Measurements from ENCODE around the gene ZNF644.

Gene ZNF644

DNA sequence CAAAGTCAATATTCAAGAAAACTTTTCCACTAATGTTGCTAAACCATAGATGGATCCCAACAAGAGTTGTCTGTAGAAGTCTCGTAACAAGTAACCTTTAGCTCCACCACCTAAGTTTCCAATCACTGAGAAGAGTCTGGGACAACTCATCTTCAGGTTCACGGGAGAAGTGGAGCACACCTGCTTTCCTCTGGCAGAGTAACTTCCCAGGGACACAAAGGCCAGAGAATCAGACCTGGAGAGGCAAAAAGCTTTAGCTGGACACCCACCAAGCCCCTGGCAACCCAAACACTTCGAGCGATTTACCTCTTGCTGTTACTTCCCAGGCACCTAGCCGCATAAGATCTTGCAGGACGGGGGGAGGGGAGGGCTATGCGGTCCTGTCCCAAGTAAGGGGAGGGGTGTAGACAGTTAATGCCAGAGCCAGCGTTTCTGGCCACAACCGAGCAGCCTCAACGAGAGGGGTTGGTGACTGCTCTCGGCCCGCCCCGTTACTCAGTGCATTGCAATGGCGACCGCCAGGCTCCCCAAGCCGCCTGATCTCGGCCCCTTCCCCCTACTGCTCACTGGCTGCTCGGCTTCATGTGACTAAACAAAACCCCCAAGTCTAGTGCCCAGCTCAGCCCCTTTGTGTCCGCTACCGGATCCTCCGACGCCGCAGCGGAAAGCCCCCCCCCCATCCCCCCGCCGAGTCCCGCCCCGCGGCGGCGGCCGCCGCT is 709 bp downstream of the ZNF644 start:
- DNase-seq, result peak; percentile 79

DNA sequence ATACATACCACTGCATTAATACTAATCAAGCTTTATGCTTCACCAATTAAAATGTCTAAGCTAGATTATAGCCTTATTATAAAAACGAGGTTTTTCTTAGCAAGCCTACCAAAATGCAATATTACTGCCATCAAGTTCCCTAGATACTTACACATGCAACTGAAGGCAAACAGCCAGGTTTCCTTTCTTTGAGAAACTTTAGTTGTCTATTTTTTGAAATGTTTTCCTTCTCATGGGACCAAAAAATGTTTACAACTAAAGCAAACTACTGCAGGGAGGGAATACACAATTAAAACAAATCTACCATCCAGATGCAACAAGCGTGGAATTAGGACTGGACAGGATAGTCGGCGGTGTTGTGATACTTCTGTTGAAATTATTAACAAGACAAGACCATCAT is 1.3 kb downstream of the ZNF644 start:
- DNase-seq, result no peak

DNA sequence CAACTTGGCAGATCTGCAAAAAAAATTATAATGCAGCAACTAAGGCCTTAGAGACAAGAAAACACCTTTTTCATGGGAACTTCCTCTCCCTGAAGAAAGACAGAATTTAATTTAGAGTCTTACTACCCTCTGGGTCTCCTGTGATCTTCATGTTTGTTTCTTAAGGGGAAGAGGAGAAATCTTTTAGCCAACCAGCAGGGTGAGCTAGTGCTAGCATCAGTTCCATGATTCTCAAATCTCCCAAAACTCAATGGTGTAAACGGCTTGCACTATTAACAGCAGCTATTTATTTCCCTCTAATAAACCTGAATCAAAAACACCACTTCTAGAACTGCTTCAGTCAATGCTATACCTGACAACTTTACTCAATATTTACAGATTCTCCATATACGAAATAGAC is 3.8 kb downstream of the ZNF644 start:
- DNase-seq, result no peak

DNA sequence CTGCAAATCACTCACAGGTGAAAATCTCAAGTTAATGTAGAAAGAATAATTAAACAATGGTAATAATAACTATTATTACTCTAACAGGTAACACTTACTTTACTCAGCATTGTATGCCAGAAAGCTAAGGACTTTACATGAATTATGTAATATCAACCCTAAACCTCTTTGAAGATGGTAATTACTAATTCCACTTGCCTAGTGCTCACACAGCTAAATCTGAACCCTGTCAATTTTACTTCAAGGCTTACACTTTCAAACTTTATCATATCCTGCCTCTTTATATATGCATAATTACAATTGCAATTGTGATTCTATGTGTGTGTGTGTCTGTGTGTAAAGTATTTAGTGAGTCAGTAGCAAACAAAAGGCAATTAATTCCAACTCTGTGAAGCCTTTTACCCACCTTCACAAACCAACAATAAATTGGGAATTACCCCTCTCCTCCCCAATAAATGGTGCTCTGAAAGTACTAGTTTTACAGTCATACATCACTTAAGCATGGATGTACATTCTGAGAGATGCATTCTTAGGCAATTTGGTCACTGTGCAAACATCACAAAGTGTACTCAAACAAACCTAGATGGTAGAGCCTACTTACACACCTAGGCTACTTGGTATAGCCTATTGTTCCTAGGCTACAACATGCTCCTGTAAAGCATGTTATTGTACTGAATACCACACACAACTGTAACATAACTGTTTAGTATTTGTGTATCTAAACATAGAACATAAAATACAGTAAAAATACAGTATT is 5.9 kb downstream of the ZNF644 start:
- DNase-seq, result no peak

DNA sequence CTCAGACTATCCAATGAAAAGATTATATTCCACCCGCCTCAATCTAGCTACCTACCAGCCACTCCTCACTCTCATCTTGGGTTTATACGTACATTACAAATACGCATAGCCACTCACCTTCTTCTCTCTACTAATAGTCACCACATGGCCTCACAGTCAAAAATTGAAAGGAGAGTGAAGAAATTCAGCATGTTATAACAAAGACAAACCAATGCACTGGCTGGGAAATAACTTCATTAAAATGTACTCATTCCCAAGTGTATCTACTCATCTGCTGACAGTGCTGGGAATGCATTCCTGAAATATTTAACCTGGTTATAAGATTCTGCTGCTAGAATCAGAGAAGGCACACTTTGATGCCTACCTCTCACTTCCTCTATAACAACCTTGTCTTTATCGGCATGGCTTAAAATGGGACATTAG is 6.5 kb downstream of the ZNF644 start:
- no peak for DNase-seq

DNA sequence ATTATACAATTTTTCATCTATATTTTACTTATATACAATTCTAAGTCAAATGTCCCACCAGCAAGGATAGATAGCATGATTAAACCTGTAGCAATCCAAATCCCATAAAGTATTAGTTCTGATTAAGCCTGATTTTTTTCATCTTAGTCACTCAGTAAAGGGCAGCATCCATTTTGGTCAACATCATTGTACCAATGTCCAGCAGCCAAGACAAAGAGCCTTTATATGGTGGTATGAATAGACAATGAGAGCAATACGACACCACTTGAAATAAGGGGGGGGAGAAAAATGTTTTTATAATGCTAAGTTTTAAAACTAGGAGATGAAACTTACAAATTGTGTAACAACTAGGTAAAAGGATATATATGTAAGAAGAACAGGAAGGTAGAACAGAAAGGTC is 7.4 kb downstream of the ZNF644 start:
- no peak for DNase-seq

DNA sequence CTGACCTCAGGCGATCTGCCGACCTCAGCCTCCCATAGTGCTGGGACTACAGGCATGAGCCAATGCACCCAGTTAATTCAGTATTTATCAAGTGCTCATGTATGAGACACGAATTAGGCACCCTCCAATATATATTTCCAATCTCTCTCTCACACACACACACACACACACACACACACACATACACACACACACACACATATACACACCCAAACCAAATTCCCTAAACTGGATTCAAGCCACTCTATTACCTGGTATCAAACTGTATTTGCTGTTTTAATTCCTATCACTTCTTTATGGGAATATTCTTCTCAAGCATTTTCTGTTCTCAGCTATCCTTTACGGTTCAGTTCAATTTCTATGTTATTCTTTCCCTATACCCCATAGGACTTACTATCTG is 8.5 kb downstream of the ZNF644 start:
- no peak for DNase-seq

DNA sequence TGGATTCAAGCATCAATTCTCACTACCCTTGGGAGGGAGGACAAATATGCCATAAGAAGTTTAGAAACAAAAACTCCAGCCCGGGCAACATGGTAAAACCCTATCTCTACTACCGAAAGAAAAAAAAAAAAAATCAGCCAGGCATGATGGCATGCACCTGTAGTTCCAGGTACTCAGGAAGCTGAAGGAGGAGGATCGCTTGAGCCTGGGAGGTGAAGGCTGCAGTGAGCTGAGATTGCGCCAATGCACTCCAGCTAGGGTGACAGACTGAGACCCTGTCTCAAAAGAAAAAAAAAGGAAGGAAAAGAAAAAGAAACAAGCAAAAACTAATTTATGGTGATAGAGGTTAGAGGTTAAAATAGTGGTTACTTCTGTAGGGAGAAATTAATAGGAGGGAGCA is 9.6 kb downstream of the ZNF644 start:
- DNase-seq, result no peak

DNA sequence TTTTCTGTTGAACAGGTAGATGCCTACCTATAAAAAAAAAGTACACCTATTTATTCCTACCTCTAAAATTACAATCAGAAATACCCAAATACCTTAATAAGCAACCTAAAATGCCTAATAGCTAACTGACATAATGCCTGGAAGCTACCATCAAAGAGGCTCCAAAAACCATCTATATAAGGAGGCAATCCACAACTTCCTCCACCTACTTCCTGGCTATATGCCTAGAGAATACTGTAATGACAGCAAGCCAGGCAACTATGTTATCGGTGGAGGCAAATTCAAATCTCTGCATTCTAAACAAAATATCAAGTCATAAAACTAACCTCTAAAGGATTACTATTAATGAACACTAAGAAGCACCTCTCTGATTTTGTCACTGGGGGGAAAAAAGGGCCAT is 10.1 kb downstream of the ZNF644 start:
- DNase-seq, result no peak

DNA sequence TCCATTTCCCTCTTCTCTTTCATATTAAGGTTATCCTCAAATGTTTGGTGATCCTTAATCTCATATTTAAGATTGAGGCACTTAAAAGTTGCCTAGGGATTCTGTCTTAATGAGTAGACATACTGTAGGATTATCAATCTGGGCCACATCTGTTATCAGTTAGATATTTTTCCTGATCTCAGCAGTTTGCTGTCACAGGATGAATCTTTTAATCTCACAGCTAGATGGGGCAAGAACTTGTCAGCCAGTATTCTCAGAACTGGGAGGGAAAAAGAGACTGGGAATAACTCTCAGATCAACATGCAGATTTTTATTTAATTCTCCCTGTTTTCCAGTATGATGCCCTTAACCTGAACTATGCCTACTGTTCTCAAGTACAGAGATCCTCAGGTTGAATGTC is 14.0 kb downstream of the ZNF644 start:
- DNase-seq, result no peak

DNA sequence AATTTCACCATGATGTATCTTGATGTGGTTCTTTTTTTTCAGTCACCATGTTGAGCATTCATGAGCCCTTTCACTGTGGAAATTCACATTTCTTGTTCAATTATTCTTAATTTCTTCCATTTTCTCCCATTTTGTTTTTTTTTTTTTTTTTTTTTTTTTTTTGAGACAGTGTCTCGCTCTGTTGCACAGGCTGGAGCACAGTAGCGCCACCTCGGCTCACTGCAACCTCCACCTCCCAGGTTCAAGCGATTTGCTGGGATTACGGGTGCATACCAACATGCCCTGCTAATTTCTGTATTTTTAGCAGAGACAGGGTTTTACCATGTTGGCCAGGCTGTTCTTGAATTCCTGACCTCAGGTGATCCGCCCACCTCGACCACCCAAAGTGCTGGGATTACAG is 14.7 kb downstream of the ZNF644 start:
- DNase-seq, result no peak

DNA sequence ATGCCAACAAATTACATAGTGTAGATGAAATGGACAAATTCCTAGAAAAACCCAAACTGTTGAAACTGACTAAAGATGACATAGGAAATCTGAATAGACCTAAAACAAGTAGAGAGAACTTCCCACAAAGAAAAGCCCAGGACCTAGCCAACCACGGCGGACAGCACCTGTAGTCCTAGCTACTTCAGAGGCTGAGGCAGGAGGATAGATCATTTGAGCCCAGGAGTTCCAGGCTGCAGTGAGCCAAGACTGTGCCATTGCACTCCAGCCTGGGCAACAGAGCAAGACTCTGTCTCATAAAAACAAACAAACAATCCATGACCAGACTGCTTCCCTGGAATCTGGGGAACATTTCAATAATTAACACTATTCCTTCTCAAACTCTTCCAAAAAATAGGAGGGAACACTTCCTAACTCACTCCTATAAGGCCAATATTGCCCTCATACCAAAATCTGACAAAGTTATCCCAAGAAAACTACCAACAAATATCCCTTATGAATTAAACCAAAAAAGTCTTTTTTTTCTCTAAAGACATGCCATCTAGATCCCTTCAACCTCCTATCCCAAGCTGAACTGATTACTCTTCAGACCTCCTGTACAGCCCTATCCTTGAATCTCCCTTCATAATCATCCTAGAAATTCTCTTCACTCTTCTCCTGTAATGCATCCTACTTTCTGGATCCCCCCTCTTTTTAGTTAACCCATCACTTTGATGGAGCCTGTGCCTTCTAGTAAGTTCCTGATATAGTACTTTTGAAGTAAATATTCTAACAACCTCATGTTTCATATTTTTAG is 15.5 kb downstream of the ZNF644 start:
- DNase-seq, result no peak

DNA sequence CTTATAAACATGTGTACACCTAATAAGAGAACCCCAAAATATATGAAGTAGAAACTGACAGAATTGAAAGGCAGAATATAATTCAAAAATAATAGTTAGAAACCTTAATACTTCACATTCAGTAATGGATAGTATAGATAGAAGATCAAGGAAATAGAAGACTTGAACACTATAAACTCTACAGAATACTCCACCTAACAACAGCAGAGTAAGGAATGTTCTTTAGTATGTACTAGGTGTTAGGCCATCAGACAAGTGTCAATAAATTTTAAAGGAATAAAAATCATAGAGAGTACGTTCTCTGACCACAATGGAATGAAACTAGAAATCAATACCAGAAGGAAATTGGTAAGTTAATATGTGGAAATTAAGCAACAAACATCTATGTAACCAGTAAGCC is 16.6 kb downstream of the ZNF644 start:
- no peak for DNase-seq

DNA sequence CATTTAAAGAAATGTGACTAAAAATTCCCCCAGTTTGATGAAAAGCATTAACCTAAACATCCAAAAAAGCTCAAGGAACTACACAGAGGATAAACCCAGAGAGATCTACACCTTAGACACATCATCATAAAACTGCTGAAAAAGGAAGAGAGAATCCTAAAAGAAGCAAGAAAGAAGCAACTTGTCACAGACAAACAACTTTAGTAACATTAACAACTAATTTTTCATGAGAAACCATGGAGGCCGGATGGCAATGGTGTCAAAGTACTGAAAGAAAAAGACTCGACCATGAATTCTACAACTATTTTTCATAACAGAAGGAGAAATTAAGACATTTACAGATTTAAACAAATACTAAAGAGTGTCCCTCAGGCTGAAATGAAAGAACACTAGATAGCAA is 17.7 kb downstream of the ZNF644 start:
- no peak for DNase-seq

DNA sequence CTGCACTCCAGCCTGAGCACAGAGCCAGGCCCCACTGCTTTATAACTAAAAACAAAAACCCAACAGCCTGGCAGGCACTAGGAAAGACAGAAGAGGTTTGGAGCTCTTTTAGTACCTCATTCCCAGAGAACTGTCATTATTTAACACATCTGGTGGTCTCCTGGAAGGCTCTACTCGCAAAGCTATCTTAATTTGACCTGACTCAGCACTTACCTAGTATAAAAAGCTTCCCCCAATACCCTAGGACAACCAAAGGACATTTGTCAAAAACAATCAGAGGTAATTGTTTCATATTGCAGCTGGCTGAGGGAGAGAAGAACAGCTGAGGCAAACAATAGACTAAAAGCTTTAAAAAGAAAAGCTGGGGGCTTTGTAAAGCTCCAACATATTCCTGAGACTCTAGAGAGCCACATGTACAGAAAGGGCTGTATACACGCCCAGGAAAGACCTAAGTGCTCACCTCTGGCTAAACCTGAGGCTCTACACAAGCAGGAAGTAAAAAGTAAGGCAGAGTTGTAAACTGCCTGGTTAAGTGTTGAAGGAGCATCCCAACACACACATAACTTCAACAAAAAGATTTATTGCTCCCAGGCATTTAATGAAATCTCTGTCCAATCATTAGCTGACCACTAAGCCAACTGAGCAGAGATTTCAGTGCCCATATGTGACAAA is 25.0 kb downstream of the ZNF644 start:
- DNase-seq, result no peak

DNA sequence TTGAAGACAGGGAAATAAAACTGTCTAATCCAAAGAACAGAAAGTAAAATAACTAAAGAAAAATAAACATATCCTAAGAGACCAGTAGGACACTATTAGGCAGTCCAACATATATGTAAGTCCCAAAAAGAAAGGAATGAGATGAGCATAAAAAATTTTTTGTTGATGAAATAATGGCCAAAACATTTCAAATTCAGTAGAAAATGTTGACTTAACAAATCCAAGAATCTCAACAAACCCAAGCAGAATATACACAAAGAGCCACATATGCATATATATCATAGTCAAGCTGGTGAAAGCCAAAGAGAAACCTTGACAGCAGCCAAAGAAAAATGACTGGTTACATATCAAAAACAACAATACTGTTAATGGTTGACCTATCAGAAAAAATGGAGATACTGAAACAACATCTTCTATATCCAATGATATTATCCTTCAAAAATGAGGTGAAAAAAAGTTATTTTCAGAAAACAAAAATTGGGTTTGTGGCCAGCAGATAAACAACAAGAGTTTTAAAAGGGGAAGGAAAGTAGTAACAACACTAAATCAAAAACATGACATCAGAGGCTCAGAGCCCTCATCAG is 26.4 kb downstream of the ZNF644 start:
- no peak for DNase-seq

DNA sequence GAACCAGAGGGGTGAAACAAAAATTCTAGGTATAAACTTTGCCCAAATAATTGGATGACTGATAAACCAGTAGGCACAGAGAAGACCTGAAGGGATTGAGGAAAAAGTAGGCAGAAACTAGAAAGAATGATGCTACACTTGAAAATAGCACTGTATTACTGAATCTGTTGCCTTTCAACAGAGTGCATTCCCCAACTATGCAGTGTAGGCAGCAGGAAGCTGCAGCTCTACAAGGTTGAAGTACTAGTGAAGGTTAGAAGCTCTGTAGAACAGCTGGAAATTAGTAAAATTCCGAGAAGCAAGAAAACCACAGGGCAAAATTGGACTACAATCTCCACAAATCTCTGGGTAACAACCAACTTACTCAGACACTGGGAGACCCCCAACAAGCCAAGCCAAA is 27.4 kb downstream of the ZNF644 start:
- DNase-seq, result no peak

DNA sequence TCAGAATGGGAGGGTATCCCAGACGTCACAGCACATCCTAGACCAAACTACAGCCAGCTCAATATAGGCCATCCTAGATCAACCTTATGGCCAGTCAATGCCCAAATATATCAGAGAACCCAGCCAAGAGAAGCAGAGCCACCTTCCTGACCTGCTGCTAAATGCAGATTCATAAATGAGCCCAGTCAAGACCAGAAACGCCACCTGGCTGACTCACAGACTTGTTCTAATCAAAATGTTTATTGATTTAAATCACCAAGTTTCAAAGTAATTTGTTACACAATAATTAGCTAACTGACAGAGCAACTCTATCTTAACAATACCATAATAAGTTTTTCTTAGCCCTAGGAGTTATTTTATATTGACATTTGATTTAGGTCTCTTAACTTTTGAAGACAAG is 28.6 kb downstream of the ZNF644 start:
- DNase-seq, result no peak

DNA sequence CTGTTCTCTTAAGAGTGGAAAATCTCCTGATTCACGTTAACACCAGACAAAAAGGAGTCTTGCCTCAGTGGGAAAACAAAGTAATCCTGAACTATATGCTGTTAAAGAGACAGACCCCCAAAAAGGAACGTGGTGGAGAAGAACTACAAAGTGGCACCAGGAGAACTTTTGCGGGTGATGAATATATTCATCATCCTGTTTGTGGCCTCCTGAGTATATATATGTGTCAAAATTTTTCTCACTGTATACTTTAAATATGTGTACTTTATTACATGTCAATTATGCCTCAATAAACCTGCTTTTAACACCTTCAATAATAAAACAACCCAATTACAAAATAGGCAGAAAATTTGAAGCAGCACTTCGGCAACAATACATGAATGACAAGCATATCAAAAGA is 31.1 kb downstream of the ZNF644 start:
- no peak for DNase-seq

DNA sequence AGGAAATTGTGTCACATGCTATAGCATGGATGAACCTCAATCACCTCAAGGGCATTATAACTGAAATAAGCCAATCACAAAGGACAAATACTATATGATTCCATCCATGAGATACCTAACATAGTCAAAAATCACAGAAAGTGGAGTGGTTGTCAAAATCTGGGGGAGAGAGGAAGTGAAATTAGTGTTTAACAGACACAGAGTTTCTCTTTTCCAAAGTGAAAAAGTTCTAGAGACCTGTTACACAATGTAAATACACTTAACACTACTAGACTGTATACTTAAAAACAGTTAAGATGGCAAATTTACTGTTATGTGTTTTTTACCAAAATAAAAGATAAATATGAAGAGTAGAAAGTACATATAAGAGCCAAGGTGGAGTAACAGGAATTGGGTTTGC is 31.8 kb downstream of the ZNF644 start:
- DNase-seq, result no peak

DNA sequence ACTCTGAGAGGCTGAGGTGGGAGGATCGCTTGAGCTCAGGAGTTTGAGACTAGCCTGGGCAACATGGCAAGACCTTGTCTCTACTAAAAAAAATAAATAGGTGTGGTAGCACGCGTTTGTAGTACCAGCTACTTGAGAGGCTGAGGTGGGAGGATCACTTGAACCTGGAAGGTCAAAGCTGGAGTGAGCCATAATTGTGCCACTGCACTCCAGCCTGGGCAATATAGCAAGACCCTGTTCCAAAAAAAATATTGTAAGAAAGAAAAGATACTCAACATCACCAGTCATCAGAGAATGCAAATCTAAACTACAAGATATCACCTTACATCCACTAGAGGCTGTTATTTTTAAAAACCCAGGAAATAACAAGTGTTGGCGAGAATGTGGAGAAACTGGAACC is 32.5 kb downstream of the ZNF644 start:
- no peak for DNase-seq

DNA sequence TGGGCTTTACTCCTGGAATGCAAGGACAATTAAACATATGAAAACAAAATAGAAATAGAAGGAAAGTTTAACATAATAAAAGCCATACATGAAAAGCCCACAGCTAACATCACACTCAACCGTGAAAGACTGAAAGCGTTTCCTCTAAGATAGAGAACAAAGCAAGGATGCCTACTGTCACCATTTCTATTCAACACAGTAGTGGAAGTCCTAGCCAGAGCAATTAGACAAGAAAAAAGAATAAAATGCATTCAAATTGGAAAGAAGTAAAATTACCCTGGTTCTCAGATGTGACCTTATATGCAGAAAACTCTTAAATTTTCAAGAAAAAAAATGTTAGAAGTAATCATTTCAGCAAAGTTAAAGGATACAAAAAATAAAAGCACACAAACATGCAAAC is 34.0 kb downstream of the ZNF644 start:
- no peak for DNase-seq

DNA sequence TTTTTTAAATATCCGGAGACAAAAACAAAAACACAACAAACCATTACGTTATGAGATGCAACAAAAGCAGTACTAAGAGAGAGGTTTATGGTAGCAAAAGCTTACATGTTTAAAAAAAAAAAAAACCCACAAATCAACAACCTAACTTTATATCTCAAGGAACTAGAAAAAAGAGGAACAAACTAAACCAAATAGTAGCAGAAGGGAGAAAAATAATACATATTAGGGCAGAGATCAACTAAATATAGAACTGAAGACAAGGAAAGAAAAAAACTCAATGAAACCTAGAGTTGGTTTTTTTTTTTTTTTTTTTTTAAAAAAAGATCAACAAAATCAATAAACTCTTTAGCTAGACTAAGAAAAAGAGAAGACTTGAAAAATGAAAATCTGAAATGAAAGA is 34.9 kb downstream of the ZNF644 start:
- DNase-seq, result no peak
